ENCODE measurements around the gene EIF3A. TPM values are rescaled to one million over a fixed set of nuclear protein-coding genes. Genes with fewer than 3 reads are reported as not detected.

Gene EIF3A
- total and polyA plus RNA-seq, 2 of the 8 experiments (the other 6 are each of a cell fraction or from before 2014, with no cell fraction given), result 26.8 to 209 TPM

- H2AFZ ChIP-seq (ENCODE audit: low read length), result no peak overlapping the region
- no peaks in the 10 kb centered on the region for H3K27me3 ChIP-seq (replicated peaks in 1 of 4; ENCODE audit: control insufficient read depth in 3 of 4, extremely low read depth in 1 of 4, insufficient read depth in 3 of 4, low read length in 3 of 4)
- H4K20me1 ChIP-seq (replicated peaks in 1 of 2; ENCODE audit: control insufficient read depth in 1 of 2, insufficient read depth in 2 of 2, low read length in 2 of 2), result no peaks in the 10 kb centered on the region
- no peak overlapping the region for H2BK20ac ChIP-seq (ENCODE audit: low read length)
- FAIRE-seq, result no peak
- CTCF ChIA-PET (ENCODE audit: partially characterized antibody), result no interaction called here
- H3K18ac ChIP-seq (ENCODE audit: extremely low read depth, low read length), result no peak overlapping the region
- no peak overlapping the region for H2BK15ac ChIP-seq (ENCODE audit: low read length)
- H3K23ac ChIP-seq (ENCODE audit: insufficient read length), result no peak overlapping the region
- H2BK5ac ChIP-seq (ENCODE audit: low read depth, low read length), result no peak overlapping the region
- H3K36me3 ChIP-seq (ENCODE audit: control insufficient read depth in 2 of 4, insufficient read depth in 4 of 4, low read length in 3 of 4), result peaks cover 7 to 62% (median 32%) of the 10 kb centered on the region in 4 experiments
- WGBS, 2 experiments (ENCODE audit: extremely low coverage in 1 of 2, insufficient coverage in 1 of 2, insufficient read length in 1 of 2, insufficient replicate concordance in 2 of 2, low coverage in 1 of 2, low lambda C conversion rate in 2 of 2, missing lambda C conversion rate in 1 of 2), result 100% methylated on average over 1 of the region's 1 CpG; no CpG with 5 or more reads in 1 of the 2 experiments
- no peak overlapping the region for H4K91ac ChIP-seq (replicated peaks; ENCODE audit: insufficient read length, low read length)
- H3K9me3 ChIP-seq (ENCODE audit: insufficient read depth in 2 of 2, low read depth in 1 of 2, low read length in 1 of 2), result no peaks in the 10 kb centered on the region
- no peak overlapping the region for H3K9ac ChIP-seq (replicated peaks in 1 of 4; ENCODE audit: extremely low read depth in 1 of 4, low read depth in 3 of 4, low read length in 3 of 4)
- no peak overlapping the region for H3K56ac ChIP-seq (replicated peaks; ENCODE audit: insufficient read length, low read depth, low read length)
- no peak overlapping the region for H2BK12ac ChIP-seq (ENCODE audit: low read depth, low read length)
- H3K4me2 ChIP-seq (ENCODE audit: insufficient read depth in 1 of 2, low read depth in 2 of 2, low read length in 2 of 2), result no peak overlapping the region
- H3K23me2 ChIP-seq (ENCODE audit: low read depth, low read length), result no peaks in the 10 kb centered on the region
- no peaks in the 10 kb centered on the region for H3K79me1 ChIP-seq (ENCODE audit: low read depth, low read length)
- DNase-seq (ENCODE audit: low read depth in 1 of 2, low spot score in 2 of 2), result no peak
- no peak overlapping the region for H3K4ac ChIP-seq (replicated peaks; ENCODE audit: insufficient read length, low read depth, low read length)
- no peak overlapping the region for H2BK120ac ChIP-seq (replicated peaks; ENCODE audit: low read depth, low read length)
- no peak overlapping the region for H3K4me3 ChIP-seq (ENCODE audit: extremely low read depth in 1 of 4, insufficient read depth in 2 of 4, low read depth in 3 of 4, low read length in 4 of 4)
- H3K14ac ChIP-seq (ENCODE audit: insufficient read length), result no peak overlapping the region
- H4K5ac ChIP-seq (ENCODE audit: insufficient read length, low read depth, low read length), result no peak overlapping the region
- no peaks in the 10 kb centered on the region for H3K79me2 ChIP-seq (ENCODE audit: control insufficient read depth in 1 of 2, insufficient read depth in 2 of 2, low read length in 2 of 2)
- no peak overlapping the region for H4K8ac ChIP-seq (ENCODE audit: extremely low read depth, insufficient read depth, low read length)
- no peaks in the 10 kb centered on the region for H3K4me1 ChIP-seq (replicated peaks in 1 of 4; ENCODE audit: control insufficient read depth in 3 of 4, insufficient read depth in 4 of 4, low read length in 3 of 4)
- POLR2A ChIA-PET (ENCODE audit: partially characterized antibody), result interaction anchor here (1.1 kb wide), 1 partner anchor 15 kb away, joined by 5 read pairs; no protein-coding TSS in a partner anchor
- H3K27ac ChIP-seq (ENCODE audit: low read depth, low read length), result no peak overlapping the region
- H2AK5ac ChIP-seq (ENCODE audit: low read depth, low read length), result no peak overlapping the region
- TF ChIP-seq ATF3 (IDR thresholded peaks at IDR 0.05; ENCODE audit: insufficient read depth, low read depth, low read length) (no peak), RAD21 (IDR thresholded peaks at IDR 0.05 in 1 of 2, conservative IDR thresholded peaks at IDR 0.05 in 1 of 2; ENCODE audit: low read depth in 2 of 2, low read length in 2 of 2) (no peak), GABPA (IDR thresholded peaks at IDR 0.05; ENCODE audit: borderline replicate concordance, insufficient read depth, low read length) (no peak), GTF2F1 (IDR thresholded peaks at IDR 0.05; ENCODE audit: borderline replicate concordance, low read depth, low read length) (no peak), NRF1 (IDR thresholded peaks at IDR 0.05; ENCODE audit: low read depth, low read length) (no peak), CBX5 (IDR thresholded peaks at IDR 0.05; ENCODE audit: low read depth, low read length) (no peak), TAF7 (optimal IDR thresholded peaks at IDR 0.05; ENCODE audit: borderline replicate concordance, low read depth, low read length) (no peak), BRCA1 (IDR thresholded peaks at IDR 0.05; ENCODE audit: low read depth, low read length) (no peak), HDAC2 (IDR thresholded peaks at IDR 0.05; ENCODE audit: borderline replicate concordance in 1 of 2, low read depth in 2 of 2, low read length in 2 of 2) (no peak), SRF (IDR thresholded peaks at IDR 0.05; ENCODE audit: low read depth, low read length) (no peak), RFX5 (IDR thresholded peaks at IDR 0.05; ENCODE audit: borderline replicate concordance, low read depth, low read length) (no peak), JUND (IDR thresholded peaks at IDR 0.05; ENCODE audit: low read length) (no peak), RBBP5 (IDR thresholded peaks at IDR 0.05; ENCODE audit: borderline replicate concordance, low read depth, low read length) (no peak), POLR2AphosphoS5 (IDR thresholded peaks at IDR 0.05; ENCODE audit: low read depth, low read length) (no peak)
These were observed 38.8 kb upstream of the EIF3A start for GRCh38 chr10:119119400-119119799.
